Measurements from ENCODE around the gene RHEX. TPM values are rescaled to one million over a fixed set of nuclear protein-coding genes. Genes with fewer than 3 reads are reported as not detected.

RHEX gene
- polyA plus RNA-seq, 2 of the 4 experiments (the other 2 are of a cell fraction) = not detected

DNA sequence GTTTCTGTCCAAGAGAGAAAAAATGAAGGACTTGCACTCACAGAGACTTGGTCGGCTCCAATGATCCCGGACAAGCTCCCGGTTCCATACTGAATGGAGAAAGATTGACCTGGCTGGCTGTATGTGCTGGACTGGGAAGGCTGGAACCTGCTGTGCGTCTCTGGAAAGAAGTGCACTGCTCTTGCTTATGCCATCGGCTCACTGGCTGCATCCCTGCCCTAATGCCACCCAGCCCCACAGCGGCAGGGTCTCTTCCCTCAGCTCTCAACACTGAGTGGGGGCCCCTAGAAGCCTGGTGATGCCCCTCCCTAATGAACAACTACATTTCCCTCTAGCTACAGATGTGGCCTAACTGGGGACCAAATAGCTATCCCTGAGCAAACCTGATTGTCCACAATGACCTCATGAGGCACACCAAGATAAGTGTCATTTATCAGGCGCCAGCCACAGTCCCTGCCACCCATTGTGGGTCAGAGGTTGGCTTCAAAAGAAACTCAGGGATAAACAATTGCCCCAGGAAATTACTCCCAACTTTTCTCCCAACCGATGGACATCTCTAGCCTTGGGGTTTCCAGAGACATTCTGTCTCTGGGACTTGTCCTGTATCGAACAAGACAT lies 31.9 kb upstream of the RHEX start:
- H3K9me3 ChIP-seq = no peaks in the 10 kb centered on the region
- ATAC-seq = no peak
- H3K4me3 ChIP-seq = no peak overlapping the region
- no peak for TF ChIP-seq SMC3 (IDR thresholded peaks at IDR 0.05)
- TF ChIP-seq, protein P1, sequence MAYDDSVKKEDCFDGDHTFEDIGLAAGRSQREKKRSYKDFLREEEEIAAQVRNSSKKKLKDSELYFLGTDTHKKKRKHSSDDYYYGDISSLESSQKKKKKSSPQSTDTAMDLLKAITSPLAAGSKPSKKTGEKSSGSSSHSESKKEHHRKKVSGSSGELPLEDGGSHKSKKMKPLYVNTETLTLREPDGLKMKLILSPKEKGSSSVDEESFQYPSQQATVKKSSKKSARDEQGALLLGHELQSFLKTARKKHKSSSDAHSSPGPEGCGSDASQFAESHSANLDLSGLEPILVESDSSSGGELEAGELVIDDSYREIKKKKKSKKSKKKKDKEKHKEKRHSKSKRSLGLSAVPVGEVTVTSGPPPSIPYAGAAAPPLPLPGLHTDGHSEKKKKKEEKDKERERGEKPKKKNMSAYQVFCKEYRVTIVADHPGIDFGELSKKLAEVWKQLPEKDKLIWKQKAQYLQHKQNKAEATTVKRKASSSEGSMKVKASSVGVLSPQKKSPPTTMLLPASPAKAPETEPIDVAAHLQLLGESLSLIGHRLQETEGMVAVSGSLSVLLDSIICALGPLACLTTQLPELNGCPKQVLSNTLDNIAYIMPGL (CRISPR knock-in tag; IDR thresholded peaks at IDR 0.05; ENCODE audit: borderline replicate concordance) = no peak
- no peak for TF ChIP-seq CHD2 (IDR thresholded peaks at IDR 0.05; ENCODE audit: low read length, partially characterized antibody)
- TF ChIP-seq NR3C1 (IDR thresholded peaks at IDR 0.05) = no peak
- no peak for TF ChIP-seq JUNB (IDR thresholded peaks at IDR 0.05)
- TF ChIP-seq CEBPB (IDR thresholded peaks at IDR 0.05) = no peak
- TF ChIP-seq, protein P2, sequence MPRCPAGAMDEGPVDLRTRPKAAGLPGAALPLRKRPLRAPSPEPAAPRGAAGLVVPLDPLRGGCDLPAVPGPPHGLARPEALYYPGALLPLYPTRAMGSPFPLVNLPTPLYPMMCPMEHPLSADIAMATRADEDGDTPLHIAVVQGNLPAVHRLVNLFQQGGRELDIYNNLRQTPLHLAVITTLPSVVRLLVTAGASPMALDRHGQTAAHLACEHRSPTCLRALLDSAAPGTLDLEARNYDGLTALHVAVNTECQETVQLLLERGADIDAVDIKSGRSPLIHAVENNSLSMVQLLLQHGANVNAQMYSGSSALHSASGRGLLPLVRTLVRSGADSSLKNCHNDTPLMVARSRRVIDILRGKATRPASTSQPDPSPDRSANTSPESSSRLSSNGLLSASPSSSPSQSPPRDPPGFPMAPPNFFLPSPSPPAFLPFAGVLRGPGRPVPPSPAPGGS (IDR thresholded peaks at IDR 0.05) = no peak
- no peak for TF ChIP-seq HOXA7 (CRISPR knock-in tag; IDR thresholded peaks at IDR 0.05)
- TF ChIP-seq HDAC2 (IDR thresholded peaks at IDR 0.05) = no peak
- no peak for TF ChIP-seq CHD4 (IDR thresholded peaks at IDR 0.05; ENCODE audit: borderline replicate concordance)
- no peak for TF ChIP-seq RARB (CRISPR knock-in tag; IDR thresholded peaks at IDR 0.05)
- no peak for TF ChIP-seq CBX2 (IDR thresholded peaks at IDR 0.05; ENCODE audit: borderline replicate concordance, low read depth)
- TF ChIP-seq, protein P3, sequence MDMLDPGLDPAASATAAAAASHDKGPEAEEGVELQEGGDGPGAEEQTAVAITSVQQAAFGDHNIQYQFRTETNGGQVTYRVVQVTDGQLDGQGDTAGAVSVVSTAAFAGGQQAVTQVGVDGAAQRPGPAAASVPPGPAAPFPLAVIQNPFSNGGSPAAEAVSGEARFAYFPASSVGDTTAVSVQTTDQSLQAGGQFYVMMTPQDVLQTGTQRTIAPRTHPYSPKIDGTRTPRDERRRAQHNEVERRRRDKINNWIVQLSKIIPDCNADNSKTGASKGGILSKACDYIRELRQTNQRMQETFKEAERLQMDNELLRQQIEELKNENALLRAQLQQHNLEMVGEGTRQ (IDR thresholded peaks at IDR 0.05) = no peak
- TF ChIP-seq ZSCAN20 (CRISPR knock-in tag; IDR thresholded peaks at IDR 0.05) = no peak
- no peak for TF ChIP-seq TP53 (CRISPR knock-in tag; IDR thresholded peaks at IDR 0.05)
- no peak for TF ChIP-seq EP300 (IDR thresholded peaks at IDR 0.05)
- no peak for TF ChIP-seq PHF8 (IDR thresholded peaks at IDR 0.05; ENCODE audit: borderline replicate concordance, low read depth)
- TF ChIP-seq ZNF302 (CRISPR knock-in tag; IDR thresholded peaks at IDR 0.05) = no peak
- 65% methylated on average over 9 of the region's 9 CpGs for WGBS (ENCODE audit: missing lambda C conversion rate)
- H3K27ac ChIP-seq = no peak overlapping the region
- H3K4me2 ChIP-seq = no peak overlapping the region
- ChIA-PET CTCF (interaction anchor here (1.3 to 3.7 kb wide), 4 partner anchors 10 to 85 kb away, joined by 3 to 26 read pairs (median 4); no protein-coding TSS in a partner anchor), POLR2A (no interaction called here)
- FAIRE-seq = no peak
- no peaks in the 10 kb centered on the region for H3K4me1 ChIP-seq
- DNase-seq (ENCODE audit: low read depth in 1 of 2, low spot score in 1 of 2) = no peak

DNA sequence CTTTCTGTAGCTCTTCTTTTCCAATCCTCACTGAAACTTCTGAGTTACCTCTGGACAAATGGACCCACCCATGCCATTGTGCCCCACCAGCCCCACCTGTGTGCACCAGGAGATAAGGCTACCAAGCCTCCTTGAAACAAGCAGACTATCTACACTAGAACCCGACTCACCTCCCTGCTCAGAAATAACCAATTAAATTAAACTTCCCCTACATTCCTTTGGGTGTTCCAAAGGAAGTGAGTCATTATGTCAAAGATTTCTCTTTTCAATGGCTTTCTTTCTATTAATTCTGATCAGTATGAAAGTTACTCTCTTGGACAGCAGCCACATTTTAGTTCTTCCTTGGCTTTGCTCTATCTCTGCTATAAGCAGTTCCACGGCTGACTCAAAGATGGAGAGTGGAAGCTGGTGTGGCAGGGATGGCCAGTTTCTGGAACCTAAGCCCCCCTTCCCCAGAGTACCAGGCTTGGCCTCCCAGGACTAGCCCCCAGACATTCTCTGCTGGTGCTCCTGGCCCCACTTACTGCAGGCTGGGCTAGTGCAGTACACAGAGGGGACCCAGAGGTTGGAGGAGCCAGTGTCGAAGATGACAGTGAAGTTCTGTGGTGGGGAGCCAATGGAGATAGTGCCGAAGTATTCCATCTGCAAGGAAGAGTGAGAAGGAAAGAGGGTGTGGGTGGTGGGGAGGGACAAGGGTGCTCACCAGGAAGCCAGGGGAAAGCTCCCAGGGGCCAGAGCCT lies 31.2 kb upstream of the RHEX start:
- ATAC-seq (no peak), FAIRE-seq (no peak)

More for the DNA sequence above, 31.2 kb upstream of the RHEX start:
- Histone ChIP-seq H3K4me2 (no peak overlapping the region), H3K4me1 (no peaks in the 10 kb centered on the region), H3K9me3 (peaks cover 3% of the 10 kb centered on the region; the same call in 1 of the 3 replicates), H3K27ac (no peak overlapping the region), H3K4me3 (no peak overlapping the region)
- no peak for TF ChIP-seq CEBPB (IDR thresholded peaks at IDR 0.05)
- no peak for TF ChIP-seq TP53 (CRISPR knock-in tag; IDR thresholded peaks at IDR 0.05)
- TF ChIP-seq KDM5A (IDR thresholded peaks at IDR 0.05) = no peak
- TF ChIP-seq EP300 (IDR thresholded peaks at IDR 0.05) = no peak
- no peak for TF ChIP-seq POLR2A (IDR thresholded peaks at IDR 0.05; ENCODE audit: low read length)
- TF ChIP-seq RAD21 (conservative IDR thresholded peaks at IDR 0.05 in 1 of 2, IDR thresholded peaks at IDR 0.05 in 1 of 2) = no peak
- no peak for TF ChIP-seq HDAC2 (IDR thresholded peaks at IDR 0.05)
- TF ChIP-seq SREBF2 (IDR thresholded peaks at IDR 0.05) = no peak
- TF ChIP-seq, protein P4, sequence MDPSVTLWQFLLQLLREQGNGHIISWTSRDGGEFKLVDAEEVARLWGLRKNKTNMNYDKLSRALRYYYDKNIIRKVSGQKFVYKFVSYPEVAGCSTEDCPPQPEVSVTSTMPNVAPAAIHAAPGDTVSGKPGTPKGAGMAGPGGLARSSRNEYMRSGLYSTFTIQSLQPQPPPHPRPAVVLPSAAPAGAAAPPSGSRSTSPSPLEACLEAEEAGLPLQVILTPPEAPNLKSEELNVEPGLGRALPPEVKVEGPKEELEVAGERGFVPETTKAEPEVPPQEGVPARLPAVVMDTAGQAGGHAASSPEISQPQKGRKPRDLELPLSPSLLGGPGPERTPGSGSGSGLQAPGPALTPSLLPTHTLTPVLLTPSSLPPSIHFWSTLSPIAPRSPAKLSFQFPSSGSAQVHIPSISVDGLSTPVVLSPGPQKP (IDR thresholded peaks at IDR 0.05; ENCODE audit: low read depth, low read length) = no peak
- TF ChIP-seq JUNB (IDR thresholded peaks at IDR 0.05) = no peak
- TF ChIP-seq SMC3 (IDR thresholded peaks at IDR 0.05) = no peak
- TF ChIP-seq EHMT2 (IDR thresholded peaks at IDR 0.05; ENCODE audit: low read depth) = no peak
- TF ChIP-seq, protein P5, sequence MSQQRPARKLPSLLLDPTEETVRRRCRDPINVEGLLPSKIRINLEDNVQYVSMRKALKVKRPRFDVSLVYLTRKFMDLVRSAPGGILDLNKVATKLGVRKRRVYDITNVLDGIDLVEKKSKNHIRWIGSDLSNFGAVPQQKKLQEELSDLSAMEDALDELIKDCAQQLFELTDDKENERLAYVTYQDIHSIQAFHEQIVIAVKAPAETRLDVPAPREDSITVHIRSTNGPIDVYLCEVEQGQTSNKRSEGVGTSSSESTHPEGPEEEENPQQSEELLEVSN (IDR thresholded peaks at IDR 0.05; ENCODE audit: borderline replicate concordance, low read depth) = no peak
- no peak for TF ChIP-seq GATA3 (IDR thresholded peaks at IDR 0.05; ENCODE audit: borderline replicate concordance)
- no peak for TF ChIP-seq CHD2 (IDR thresholded peaks at IDR 0.05; ENCODE audit: low read length, partially characterized antibody)
- no peak for TF ChIP-seq ESRRA (IDR thresholded peaks at IDR 0.05; ENCODE audit: borderline replicate concordance, low read length)
- TF ChIP-seq ZFP36 (IDR thresholded peaks at IDR 0.05; ENCODE audit: borderline replicate concordance, partially characterized antibody) = no peak
- no peak for TF ChIP-seq ZNF302 (CRISPR knock-in tag; IDR thresholded peaks at IDR 0.05)
- no peak for TF ChIP-seq FOSB (CRISPR knock-in tag; IDR thresholded peaks at IDR 0.05)
- POLR2A ChIA-PET = no interaction called here
- WGBS (ENCODE audit: missing lambda C conversion rate) = 55% methylated on average over 4 of the region's 4 CpGs
- no peak for DNase-seq (ENCODE audit: low read depth in 1 of 2, low spot score in 1 of 2)
- CTCF ChIA-PET = interaction anchor here (1.6 to 3.7 kb wide), 3 partner anchors 10 to 84 kb away, joined by 4 to 26 read pairs (median 5); no protein-coding TSS in a partner anchor

Data from A549 (cell line).